HepG2 (cell line): ENCODE results near the gene CHST11. TPM values are rescaled to one million over a fixed set of nuclear protein-coding genes. Genes with fewer than 3 reads are reported as not detected.

Source experiments
- ATAC-seq: fragments of 200-7000 bp; cut with Tn5 transposase; 3 replicates; pipeline ENCODE4 v1.9.1; 2020; ENCODE audit warnings: mild to moderate bottlenecking, moderate library complexity
- BruUV-seq: library from RNA; stranded (reverse); fragments of 400-500 nt; replicated peaks from 2 replicates; lab custom pipeline; 2021; lab: Mats Ljungman, UMichigan
- CTCF ChIA-PET: fragments of 300-600 bp; formaldehyde crosslinking; extraction: SDS; loops from one replicate; lab custom pipeline; 2021; ENCODE audit warnings: low total read pairs, inconsistent platforms, low intra/inter-chr PET ratio; lab: Yijun Ruan, JAX
- POLR2A ChIA-PET: fragments of 350-600 bp; sonication (Branson Sonifier 250); formaldehyde crosslinking; loops from one replicate; lab custom pipeline; 2020; ENCODE audit warnings: antibody characterized with exemption, inconsistent platforms; lab: Yijun Ruan, JAX
- DNase-seq: peaks from one replicate; pipeline ENCODE4 v3.0.0-alpha.2; 2015; ENCODE audit warnings: low spot score
- FAIRE-seq: peaks from 3 replicates; lab custom pipeline; 2011; peaks lifted over from hg19 to GRCh38; lab: Jason Lieb, UNC
- H2AFZ ChIP-seq: one replicate; pipeline ENCODE4 v1.6.1; 2011; ENCODE audit warnings: low read length, inconsistent platforms
- H3K27ac ChIP-seq: fragments of 300-600 bp; 3 replicates; pipeline ENCODE4 v1.8.0; 2011; ENCODE audit warnings: mixed run types, mild to moderate bottlenecking, mixed read lengths, low read length, inconsistent platforms; ENCODE audit not compliant: insufficient read depth; ENCODE audit errors: extremely low read length
- H3K27me3 ChIP-seq, 2 experiments: fragments of 200-600 bp in 1 of 2; 2 replicates in 1 of 2; 3 replicates in 1 of 2; pipeline versions ENCODE4 v1.6.0 to v1.8.0; 2011; ENCODE audit warnings: low read length in 2 of 2, mild to moderate bottlenecking in 2 of 2, moderate library complexity in 2 of 2, inconsistent platforms in 1 of 2; ENCODE audit not compliant: insufficient read depth in 2 of 2, control insufficient read depth in 1 of 2
- H3K36me3 ChIP-seq, 2 experiments: fragments of 200-600 bp in 1 of 2; replicated peaks in 1 of 2; 2 replicates in 1 of 2; 3 replicates in 1 of 2; pipeline versions ENCODE4 v1.5.1 to v1.8.0; 2011; ENCODE audit warnings: low read length in 2 of 2, inconsistent platforms in 1 of 2; ENCODE audit not compliant: insufficient read depth in 2 of 2, control insufficient read depth in 1 of 2
- H3K4me1 ChIP-seq: 2 replicates; pipeline ENCODE4 v1.5.1; 2012; ENCODE audit warnings: low read length, inconsistent platforms; ENCODE audit not compliant: insufficient read depth
- H3K4me2 ChIP-seq: 2 replicates; pipeline ENCODE4 v1.6.0; 2011; ENCODE audit warnings: low read depth, low read length, inconsistent platforms
- H3K4me3 ChIP-seq, 3 experiments: fragments of 200-600 bp in 1 of 3; sonication (generic), shearing (Covaris generic) in 1 of 3; replicated peaks in 1 of 3; 2 replicates each; pipeline ENCODE4 v1.5.1; 2011 to 2016; ENCODE audit warnings: low read length in 3 of 3, inconsistent platforms in 2 of 3, low read depth in 2 of 3, mild to moderate bottlenecking in 2 of 3, control low read depth in 1 of 3, mixed read lengths in 1 of 3; ENCODE audit not compliant: insufficient read depth in 1 of 3
- H3K79me2 ChIP-seq: one replicate; pipeline ENCODE4 v1.6.1; 2011; ENCODE audit warnings: low read length, inconsistent platforms; ENCODE audit not compliant: insufficient read depth
- H3K9ac ChIP-seq: 2 replicates; pipeline ENCODE4 v1.6.0; 2011; ENCODE audit warnings: mild to moderate bottlenecking, low read depth, low read length, inconsistent platforms; ENCODE audit not compliant: insufficient read depth
- H3K9me3 ChIP-seq: 2 replicates; pipeline ENCODE4 v1.5.1; 2012; ENCODE audit warnings: mild to moderate bottlenecking, low read length
- H4K20me1 ChIP-seq: 2 replicates; pipeline ENCODE4 v1.6.0; 2011; ENCODE audit warnings: inconsistent platforms, mild to moderate bottlenecking, low read length, moderate library complexity; ENCODE audit not compliant: insufficient read depth
- BRD4 ChIP-seq: sonication (generic); formaldehyde crosslinking; IDR thresholded peaks from 2 replicates; pipeline ENCODE4 v1.4.0; 2020; ENCODE audit warnings: missing genetic modification reagents
- ELF1 ChIP-seq: sonication (generic); formaldehyde crosslinking; IDR thresholded peaks from 2 replicates; pipeline ENCODE4 v1.4.0; 2020; ENCODE audit warnings: missing genetic modification reagents
- ETV5 ChIP-seq: IDR thresholded peaks from 2 replicates; pipeline ENCODE4 v1.6.1; 2018; ENCODE audit warnings: missing biosample characterization, missing genetic modification reagents, inconsistent platforms, borderline replicate concordance
- HNF1A ChIP-seq, 2 experiments: sonication (generic) in 1 of 2; formaldehyde crosslinking in 1 of 2; IDR thresholded peaks; 2 replicates each; pipeline versions ENCODE4 v1.4.0 to v1.6.1; 2016 to 2020; ENCODE audit warnings: borderline replicate concordance in 1 of 2, low read depth in 1 of 2, mild to moderate bottlenecking in 1 of 2, missing genetic modification reagents in 1 of 2
- SPEN ChIP-seq: sonication (generic); formaldehyde crosslinking; IDR thresholded peaks from 2 replicates; pipeline ENCODE4 v1.5.1; 2020; ENCODE audit warnings: low read depth, mild to moderate bottlenecking, missing genetic modification reagents
- ZBTB33 ChIP-seq: sonication (generic); formaldehyde crosslinking; IDR thresholded peaks from 2 replicates; pipeline ENCODE4 v1.4.0; 2020; ENCODE audit warnings: missing genetic modification reagents
- ZNF576 ChIP-seq: sonication (generic); formaldehyde crosslinking; IDR thresholded peaks from 2 replicates; pipeline ENCODE4 v1.4.0; 2020; ENCODE audit warnings: mild to moderate bottlenecking, missing genetic modification reagents
- WGBS: methylation state at CpG from one replicate; pipeline ENCODE4 v1.1.6; 2017; ENCODE audit warnings: low lambda C conversion rate; 5-methylcytosine and 5-hydroxymethylcytosine counted together
- in situ Hi-C: cut with HindIII; loops from 2 replicates; pipeline ENCODE4 v1.10.0; 2017; ENCODE audit warnings: low pct_unique_long_range_greater_than_20kb; ENCODE audit not compliant: extremely low pct_ligation_motif_present
- intact Hi-C: fragments of 100-400 bp; cut with micrococcal nuclease; formaldehyde crosslinking; loops from one replicate; pipeline ENCODE4 v1.10.0; 2022; ENCODE audit not compliant: unreplicated experiment
- polyA plus RNA-seq, 8 experiments: library from polyadenylated mRNA; depleted of rRNA in 3 of 8; stranded (reverse) in 7 of 8; unstranded in 1 of 8; fragments of >200 nt; fragmentation: Illumina TruSeq in 4 of 8; extraction: Trizol in 4 of 8; gene quantifications; 2 replicates each; pipeline versions ENCODE4 v1.2.1 to v1.2.3, GENCODE V29; 2011 to 2016; ENCODE audit warnings: low read depth in 4 of 8, missing spikeins in 1 of 8, mixed read lengths in 1 of 8; ENCODE audit not compliant: insufficient read depth in 1 of 8
- total RNA-seq, 5 experiments: library from RNA; depleted of rRNA; stranded (reverse); fragments of >200 nt; fragmentation: Illumina TruSeq; extraction: Trizol; gene quantifications; 2 replicates each; pipeline ENCODE4 v1.2.3, GENCODE V29; 2016; ENCODE audit warnings: low read depth in 1 of 5

Gene CHST11
- total and polyA plus RNA-seq, 2 of the 13 experiments (the other 11 are each of a cell fraction or from before 2014, with no cell fraction given): 0.15 TPM; not detected in 1

- no TSS peak for BruUV-seq
- CTCF ChIA-PET: no interaction called here
These were observed 88.1 kb downstream of the CHST11 start for GRCh38 chr12:104544836-104545235.

More at GRCh38 chr12:104544836-104545235, 88.1 kb downstream of the CHST11 start:
- H2AFZ ChIP-seq: no peak overlapping the region
- H3K27me3 ChIP-seq: peaks cover 1 to 4% of the 10 kb centered on the region in 2 experiments; a peak in 1 of 5 replicates
- H4K20me1 ChIP-seq: no peaks in the 10 kb centered on the region
- H3K27ac ChIP-seq: no peak overlapping the region
- H3K4me2 ChIP-seq: no peak overlapping the region
- no peak overlapping the region for H3K9ac ChIP-seq
- FAIRE-seq (no peak), DNase-seq (no peak), ATAC-seq (no peak)
- no peaks in the 10 kb centered on the region for H3K4me1 ChIP-seq
- H3K4me3 ChIP-seq: no peak overlapping the region
- H3K36me3 ChIP-seq: no peaks in the 10 kb centered on the region
- in situ Hi-C loops: no loop called here
- POLR2A ChIA-PET: no interaction called here
- 0% methylated on average over 5 of the region's 5 CpGs for WGBS
- TF ChIP-seq BRD4 (CRISPR knock-in tag): no peak
- no peak for TF ChIP-seq ELF1
- TF ChIP-seq ZBTB33 (CRISPR knock-in tag): no peak
- TF ChIP-seq SPEN (CRISPR knock-in tag): no peak
- TF ChIP-seq HNF1A (IDR thresholded peaks at IDR 0.05; ENCODE audit: low read depth): no peak
- TF ChIP-seq HNF1A (CRISPR knock-in tag; IDR thresholded peaks at IDR 0.05; ENCODE audit: borderline replicate concordance): no peak
- no peak for TF ChIP-seq ETV5 (CRISPR knock-in tag)
- no peak for TF ChIP-seq ZNF576
- no peaks in the 10 kb centered on the region for H3K9me3 ChIP-seq
- intact Hi-C loops: no loop called here
- no peaks in the 10 kb centered on the region for H3K79me2 ChIP-seq
